A549 (cell line): ENCODE data around the gene ADM2. TPM values are rescaled to one million over a fixed set of nuclear protein-coding genes. Genes with fewer than 3 reads are reported as not detected.

Experiments used
- ATAC-seq, 2 experiments: fragments of 200-7000 bp in 1 of 2; fragments of >200 bp in 1 of 2; cut with Nextera tagmentation in 1 of 2; cut with Tn5 transposase in 1 of 2; 3 replicates each; pipeline versions ENCODE4 v1.8.0 to v1.9.1; 2018 to 2020; ENCODE audit warnings: mild to moderate bottlenecking in 1 of 2, moderate library complexity in 1 of 2
- CTCF ChIA-PET: fragments of 300-600 bp; sonication (Branson Sonifier 250); formaldehyde crosslinking; extraction: SDS; loops from one replicate; lab custom pipeline; 2021; ENCODE audit warnings: antibody characterized with exemption, inconsistent platforms; lab: Yijun Ruan, JAX
- POLR2A ChIA-PET: fragments of 350-600 bp; formaldehyde crosslinking; extraction: SDS; loops from one replicate; lab custom pipeline; 2021; ENCODE audit warnings: antibody characterized with exemption, inconsistent platforms; lab: Yijun Ruan, JAX
- DNase-seq, 2 experiments: peaks; one replicate each; pipeline versions ENCODE4 v3.0.0 to v3.0.0-alpha.2; 2011 to 2016; ENCODE audit warnings: low read depth in 1 of 2, low spot score in 1 of 2
- FAIRE-seq: peaks from 2 replicates; lab custom pipeline; 2011; peaks lifted over from hg19 to GRCh38; lab: Jason Lieb, UNC
- H3K27ac ChIP-seq, 2 experiments: fragments of >200 bp; sonication (Bioruptor Twin); formaldehyde crosslinking; 3 replicates each; pipeline ENCODE4 v1.5.1; 2016 to 2017
- H3K4me1 ChIP-seq: fragments of >200 bp; sonication (Bioruptor Twin); formaldehyde crosslinking; 3 replicates; pipeline ENCODE4 v1.6.1; 2016
- H3K4me2 ChIP-seq: fragments of >200 bp; sonication (Bioruptor Twin); formaldehyde crosslinking; 3 replicates; pipeline ENCODE4 v1.6.1; 2016
- H3K4me3 ChIP-seq: fragments of >200 bp; sonication (Bioruptor Twin); formaldehyde crosslinking; 3 replicates; pipeline ENCODE4 v1.5.1; 2016
- H3K9me3 ChIP-seq: fragments of >200 bp; sonication (Bioruptor Twin); formaldehyde crosslinking; 3 replicates; pipeline ENCODE4 v1.6.1; 2016
- CEBPB ChIP-seq, 2 experiments: fragments of >200 bp in 1 of 2; sonication (Bioruptor Twin) in 1 of 2; formaldehyde crosslinking in 1 of 2; IDR thresholded peaks; 2 replicates each; pipeline ENCODE4 v1.6.1; 2012 to 2016
- EHF ChIP-seq: fragments of 250-450 bp; sonication (Bioruptor Pico); IDR thresholded peaks from 2 replicates; pipeline ENCODE4 v1.5.0; 2020; ENCODE audit warnings: mild to moderate bottlenecking
- EHMT2 ChIP-seq: fragments of 200-600 bp; sonication (generic); IDR thresholded peaks from 2 replicates; pipeline ENCODE4 v1.6.1; 2016; ENCODE audit warnings: antibody characterized with exemption, low read depth, mild to moderate bottlenecking, moderate library complexity
- FOSB ChIP-seq: fragments of 250-450 bp; sonication (Bioruptor Pico); IDR thresholded peaks from 2 replicates; pipeline ENCODE4 v1.5.0; 2020; ENCODE audit warnings: mild to moderate bottlenecking, moderate library complexity
- FOSL2 ChIP-seq, 2 experiments: fragments of 450-650 bp in 1 of 2; fragments of >200 bp in 1 of 2; sonication (Bioruptor Twin) in 1 of 2; formaldehyde crosslinking; IDR thresholded peaks; 2 replicates each; pipeline versions ENCODE4 v1.5.0 to v1.6.1; 2016 to 2020; ENCODE audit warnings: mild to moderate bottlenecking in 1 of 2, moderate library complexity in 1 of 2
- HDAC2 ChIP-seq: fragments of 200-600 bp; sonication (generic); IDR thresholded peaks from 2 replicates; pipeline ENCODE4 v1.6.1; 2016
- HOXA7 ChIP-seq: fragments of 250-450 bp; sonication (Bioruptor Pico); IDR thresholded peaks from 2 replicates; pipeline ENCODE4 v1.5.0; 2020; ENCODE audit warnings: mild to moderate bottlenecking, moderate library complexity
- HOXB5 ChIP-seq: fragments of 250-450 bp; sonication (Bioruptor Pico); IDR thresholded peaks from 2 replicates; pipeline ENCODE4 v1.5.0; 2020; ENCODE audit warnings: mild to moderate bottlenecking, moderate library complexity
- JUN ChIP-seq, 2 experiments: fragments of >200 bp; sonication (Bioruptor Twin); formaldehyde crosslinking; IDR thresholded peaks; 2 replicates in 1 of 2; 3 replicates in 1 of 2; pipeline ENCODE4 v1.6.1; 2016 to 2017
- KDM5A ChIP-seq: fragments of 200-600 bp; sonication (generic); IDR thresholded peaks from 2 replicates; pipeline ENCODE4 v1.6.1; 2016; ENCODE audit warnings: antibody characterized with exemption, mild to moderate bottlenecking
- MAZ ChIP-seq: fragments of 150-350 bp; IDR thresholded peaks from 2 replicates; pipeline ENCODE4 v1.6.1; 2014; ENCODE audit warnings: antibody characterized with exemption, low read depth, low read length, borderline replicate concordance
- MYC ChIP-seq: IDR thresholded peaks from 2 replicates; pipeline ENCODE4 v1.6.1; 2012; ENCODE audit warnings: mild to moderate bottlenecking, inconsistent platforms, low read length, improper control_type of control experiment, borderline replicate concordance
- NPAS2 ChIP-seq: fragments of 250-450 bp; sonication (Bioruptor Pico); IDR thresholded peaks from 2 replicates; pipeline ENCODE4 v1.8.0; 2022; ENCODE audit warnings: mild to moderate bottlenecking, moderate library complexity, borderline replicate concordance
- NR3C1 ChIP-seq: fragments of >200 bp; sonication (Bioruptor Twin); formaldehyde crosslinking; IDR thresholded peaks from 3 replicates; pipeline ENCODE4 v1.6.1; 2017
- POLR2A ChIP-seq: IDR thresholded peaks from 2 replicates; pipeline ENCODE4 v1.6.1; 2012; ENCODE audit warnings: mild to moderate bottlenecking, low read length
- POLR2AphosphoS2 ChIP-seq: conservative IDR thresholded peaks from 2 replicates; pipeline ENCODE4 v1.6.1; 2012; ENCODE audit warnings: low read length, improper control_type of control experiment, inconsistent platforms
- RARB ChIP-seq: fragments of 250-450 bp; sonication (Bioruptor Pico); IDR thresholded peaks from 2 replicates; pipeline ENCODE4 v1.8.0; 2021; ENCODE audit warnings: mild to moderate bottlenecking, moderate library complexity
- RCOR1 ChIP-seq: fragments of 150-350 bp; IDR thresholded peaks from 2 replicates; pipeline ENCODE4 v1.6.1; 2014; ENCODE audit warnings: antibody characterized with exemption, low read length, low read depth
- RNF2 ChIP-seq: fragments of 200-600 bp; sonication (generic); IDR thresholded peaks from 2 replicates; pipeline ENCODE4 v1.6.1; 2016; ENCODE audit warnings: low read depth, mild to moderate bottlenecking, antibody characterized with exemption, moderate library complexity, borderline replicate concordance
- TFCP2L1 ChIP-seq: fragments of 250-450 bp; sonication (Bioruptor Pico); IDR thresholded peaks from 2 replicates; pipeline ENCODE4 v1.5.0; 2021; ENCODE audit warnings: mild to moderate bottlenecking
- ZC3H11A ChIP-seq: fragments of 450-650 bp; IDR thresholded peaks from 2 replicates; pipeline ENCODE4 v1.6.1; 2014; ENCODE audit warnings: antibody characterized with exemption, mild to moderate bottlenecking
- ZSCAN20 ChIP-seq: fragments of 250-450 bp; sonication (Bioruptor Pico); IDR thresholded peaks from 2 replicates; pipeline ENCODE4 v1.8.0; 2022; ENCODE audit warnings: mild to moderate bottlenecking, moderate library complexity
- WGBS: methylation state at CpG from one replicate; pipeline ENCODE4 v1.1.6; 2017; ENCODE audit errors: missing lambda C conversion rate; 5-methylcytosine and 5-hydroxymethylcytosine counted together
- polyA plus RNA-seq, 4 experiments: library from polyadenylated mRNA; depleted of rRNA in 3 of 4; stranded (reverse); fragments of >200 nt; fragmentation: RNase III in 1 of 4; extraction: RNeasy Plus Mini Kit Qiagen cat#74134 plus additional on column Dnase treatment in 1 of 4; gene quantifications; 2 replicates in 3 of 4; 3 replicates in 1 of 4; pipeline ENCODE4 v1.2.3, GENCODE V29; 2011 to 2017
- TF ChIP-seq, protein P1 (sequence below): fragments of >200 bp; sonication (Bioruptor Twin); formaldehyde crosslinking; IDR thresholded peaks from 2 replicates; pipeline ENCODE4 v1.6.1; 2016
- TF ChIP-seq, protein P2 (sequence below): fragments of >200 bp; sonication (Bioruptor Twin); formaldehyde crosslinking; IDR thresholded peaks from 3 replicates; pipeline ENCODE4 v1.5.1; 2016
- TF ChIP-seq, protein P3 (sequence below): IDR thresholded peaks from 2 replicates; pipeline ENCODE4 v1.6.1; 2012
- TF ChIP-seq, protein P4 (sequence below): IDR thresholded peaks from 2 replicates; pipeline ENCODE4 v1.6.1; 2012; ENCODE audit warnings: low read depth, borderline replicate concordance
- TF ChIP-seq, protein P5 (sequence below): fragments of >200 bp; sonication (Bioruptor Twin); formaldehyde crosslinking; IDR thresholded peaks from 3 replicates; pipeline ENCODE4 v1.6.1; 2016
- TF ChIP-seq, protein P6 (sequence below): fragments of 150-350 bp; IDR thresholded peaks from 2 replicates; pipeline ENCODE4 v1.6.1; 2014; ENCODE audit warnings: low read depth, mild to moderate bottlenecking, low read length

The ADM2 gene
- polyA plus RNA-seq, 2 of the 4 experiments (the other 2 are of a cell fraction) = 0.50 to 1.1 TPM

DNA sequence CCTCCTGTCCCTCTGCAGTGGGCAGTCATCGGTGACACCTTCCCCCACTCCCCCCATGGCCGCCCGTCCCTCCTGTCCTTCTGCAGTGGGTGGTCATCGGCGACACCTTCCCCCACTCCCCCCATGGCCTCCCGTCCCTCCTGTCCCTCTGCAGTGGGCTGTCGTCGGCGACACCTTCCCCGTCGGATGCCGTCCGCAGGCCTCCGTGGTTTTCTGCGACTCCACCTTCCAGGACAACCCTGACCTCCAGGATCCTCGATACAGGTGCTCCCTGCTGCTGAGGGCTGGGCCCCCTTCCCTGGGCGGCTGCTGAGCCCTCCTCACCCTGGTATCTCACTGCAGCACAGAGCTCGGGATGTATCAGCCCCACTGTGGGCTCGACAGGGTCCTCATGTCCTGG, 7.5 kb downstream of the ADM2 start:
- Histone ChIP-seq H3K4me3 (no peak overlapping the region), H3K4me1 (peaks cover 23% of the 10 kb centered on the region; the same call in 2 of the 3 replicates), H3K9me3 (no peaks in the 10 kb centered on the region), H3K4me2 (no peak overlapping the region), H3K27ac (no peak overlapping the region)
- WGBS = 95% methylated on average over 16 of the region's 19 CpGs
- no peak for DNase-seq
- ATAC-seq = no peak
- FAIRE-seq = no peak
- ChIA-PET POLR2A (no interaction called here), CTCF (no interaction called here)
- TF ChIP-seq HOXA7 (no peak), MYC (no peak), EHF (CRISPR knock-in tag) (no peak), EHMT2 (no peak), CEBPB (IDR thresholded peaks at IDR 0.05) (no peak), RNF2 (no peak), JUN (IDR thresholded peaks at IDR 0.05) (no peak), ZC3H11A (no peak), ZSCAN20 (CRISPR knock-in tag) (no peak), KDM5A (no peak), NR3C1 (no peak), FOSB (CRISPR knock-in tag) (no peak), POLR2A (no peak), HDAC2 (no peak)
- TF ChIP-seq, protein P1, sequence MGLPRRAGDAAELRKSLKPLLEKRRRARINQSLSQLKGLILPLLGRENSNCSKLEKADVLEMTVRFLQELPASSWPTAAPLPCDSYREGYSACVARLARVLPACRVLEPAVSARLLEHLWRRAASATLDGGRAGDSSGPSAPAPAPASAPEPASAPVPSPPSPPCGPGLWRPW = no peak
- TF ChIP-seq, protein P2, sequence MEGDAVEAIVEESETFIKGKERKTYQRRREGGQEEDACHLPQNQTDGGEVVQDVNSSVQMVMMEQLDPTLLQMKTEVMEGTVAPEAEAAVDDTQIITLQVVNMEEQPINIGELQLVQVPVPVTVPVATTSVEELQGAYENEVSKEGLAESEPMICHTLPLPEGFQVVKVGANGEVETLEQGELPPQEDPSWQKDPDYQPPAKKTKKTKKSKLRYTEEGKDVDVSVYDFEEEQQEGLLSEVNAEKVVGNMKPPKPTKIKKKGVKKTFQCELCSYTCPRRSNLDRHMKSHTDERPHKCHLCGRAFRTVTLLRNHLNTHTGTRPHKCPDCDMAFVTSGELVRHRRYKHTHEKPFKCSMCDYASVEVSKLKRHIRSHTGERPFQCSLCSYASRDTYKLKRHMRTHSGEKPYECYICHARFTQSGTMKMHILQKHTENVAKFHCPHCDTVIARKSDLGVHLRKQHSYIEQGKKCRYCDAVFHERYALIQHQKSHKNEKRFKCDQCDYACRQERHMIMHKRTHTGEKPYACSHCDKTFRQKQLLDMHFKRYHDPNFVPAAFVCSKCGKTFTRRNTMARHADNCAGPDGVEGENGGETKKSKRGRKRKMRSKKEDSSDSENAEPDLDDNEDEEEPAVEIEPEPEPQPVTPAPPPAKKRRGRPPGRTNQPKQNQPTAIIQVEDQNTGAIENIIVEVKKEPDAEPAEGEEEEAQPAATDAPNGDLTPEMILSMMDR = no peak
- TF ChIP-seq, protein P3, sequence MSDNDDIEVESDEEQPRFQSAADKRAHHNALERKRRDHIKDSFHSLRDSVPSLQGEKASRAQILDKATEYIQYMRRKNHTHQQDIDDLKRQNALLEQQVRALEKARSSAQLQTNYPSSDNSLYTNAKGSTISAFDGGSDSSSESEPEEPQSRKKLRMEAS = no peak
- TF ChIP-seq, protein P4, sequence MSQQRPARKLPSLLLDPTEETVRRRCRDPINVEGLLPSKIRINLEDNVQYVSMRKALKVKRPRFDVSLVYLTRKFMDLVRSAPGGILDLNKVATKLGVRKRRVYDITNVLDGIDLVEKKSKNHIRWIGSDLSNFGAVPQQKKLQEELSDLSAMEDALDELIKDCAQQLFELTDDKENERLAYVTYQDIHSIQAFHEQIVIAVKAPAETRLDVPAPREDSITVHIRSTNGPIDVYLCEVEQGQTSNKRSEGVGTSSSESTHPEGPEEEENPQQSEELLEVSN = no peak
- TF ChIP-seq, protein P5, sequence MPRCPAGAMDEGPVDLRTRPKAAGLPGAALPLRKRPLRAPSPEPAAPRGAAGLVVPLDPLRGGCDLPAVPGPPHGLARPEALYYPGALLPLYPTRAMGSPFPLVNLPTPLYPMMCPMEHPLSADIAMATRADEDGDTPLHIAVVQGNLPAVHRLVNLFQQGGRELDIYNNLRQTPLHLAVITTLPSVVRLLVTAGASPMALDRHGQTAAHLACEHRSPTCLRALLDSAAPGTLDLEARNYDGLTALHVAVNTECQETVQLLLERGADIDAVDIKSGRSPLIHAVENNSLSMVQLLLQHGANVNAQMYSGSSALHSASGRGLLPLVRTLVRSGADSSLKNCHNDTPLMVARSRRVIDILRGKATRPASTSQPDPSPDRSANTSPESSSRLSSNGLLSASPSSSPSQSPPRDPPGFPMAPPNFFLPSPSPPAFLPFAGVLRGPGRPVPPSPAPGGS = no peak

DNA sequence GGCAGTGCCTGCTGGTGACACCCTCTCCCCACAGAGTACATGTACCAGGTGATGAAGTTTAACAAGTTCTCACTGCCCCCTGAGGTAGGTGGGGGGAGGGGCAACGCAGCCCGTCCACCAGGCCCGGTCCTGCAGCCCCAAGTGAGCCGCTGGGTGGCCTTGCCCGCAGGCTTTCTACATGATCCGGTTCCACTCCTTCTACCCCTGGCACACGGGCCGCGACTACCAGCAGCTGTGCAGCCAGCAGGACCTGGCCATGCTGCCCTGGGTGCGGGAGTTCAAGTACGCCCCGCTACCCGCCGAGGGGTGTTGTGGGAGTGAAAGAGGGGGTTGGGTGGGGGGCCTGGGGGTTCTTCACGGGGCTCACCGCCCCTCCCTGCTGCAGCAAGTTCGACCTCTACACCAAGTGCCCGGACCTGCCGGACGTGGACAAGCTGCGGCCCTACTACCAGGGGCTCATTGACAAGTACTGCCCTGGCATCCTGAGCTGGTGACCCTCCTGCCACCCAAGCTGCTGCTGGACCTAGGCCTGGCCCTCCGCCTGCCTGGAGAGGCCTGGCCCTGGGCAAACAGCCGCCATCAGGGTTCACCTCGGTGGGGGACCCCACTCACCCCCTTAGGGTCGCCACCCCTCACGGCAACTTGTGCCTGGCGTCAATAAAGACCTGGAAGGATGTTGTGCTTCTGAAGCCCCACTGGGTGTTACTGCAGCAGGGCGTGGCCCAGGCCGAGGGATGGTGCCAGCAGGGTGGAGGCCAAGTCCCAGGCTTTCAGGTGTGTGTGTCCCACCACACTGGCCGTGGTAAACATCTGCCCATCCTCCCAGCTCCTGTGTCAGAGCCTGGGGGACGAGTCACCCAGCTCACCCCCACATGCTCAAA, 8.3 kb downstream of the ADM2 start:
- ChIA-PET CTCF (no interaction called here), POLR2A (no interaction called here)
- no peak for FAIRE-seq

More for the DNA sequence above, 8.3 kb downstream of the ADM2 start:
- DNase-seq = no peak
- no peak for ATAC-seq
- no peaks in the 10 kb centered on the region for H3K9me3 ChIP-seq
- WGBS = 68% methylated on average over 13 of the region's 31 CpGs
- TF ChIP-seq, protein P6, sequence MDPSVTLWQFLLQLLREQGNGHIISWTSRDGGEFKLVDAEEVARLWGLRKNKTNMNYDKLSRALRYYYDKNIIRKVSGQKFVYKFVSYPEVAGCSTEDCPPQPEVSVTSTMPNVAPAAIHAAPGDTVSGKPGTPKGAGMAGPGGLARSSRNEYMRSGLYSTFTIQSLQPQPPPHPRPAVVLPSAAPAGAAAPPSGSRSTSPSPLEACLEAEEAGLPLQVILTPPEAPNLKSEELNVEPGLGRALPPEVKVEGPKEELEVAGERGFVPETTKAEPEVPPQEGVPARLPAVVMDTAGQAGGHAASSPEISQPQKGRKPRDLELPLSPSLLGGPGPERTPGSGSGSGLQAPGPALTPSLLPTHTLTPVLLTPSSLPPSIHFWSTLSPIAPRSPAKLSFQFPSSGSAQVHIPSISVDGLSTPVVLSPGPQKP = no peak
- TF ChIP-seq RARB (CRISPR knock-in tag) (no peak), TFCP2L1 (no peak), NPAS2 (no peak), MYC (no peak), RCOR1 (no peak), MAZ (no peak), KDM5A (no peak), POLR2AphosphoS2 (no peak), FOSL2 (IDR thresholded peaks at IDR 0.05) (no peak), FOSL2 (CRISPR knock-in tag; IDR thresholded peaks at IDR 0.05) (no peak), HOXB5 (CRISPR knock-in tag) (no peak)
- TF ChIP-seq, protein P2 = no peak
- no peak overlapping the region for H3K27ac ChIP-seq
- peaks cover 16% of the 10 kb centered on the region; the same call in 2 of the 3 replicates for H3K4me1 ChIP-seq
- no peak overlapping the region for H3K4me3 ChIP-seq
- H3K4me2 ChIP-seq = no peak overlapping the region
